D341Med (cell line): ENCODE data around the gene ATG7.
"Not testable (repeated sequence)": the region's sequence is repeated elsewhere in the genome, so short reads cannot be mapped to it uniquely, and the experiment has no call there.

Source experiments
- DNase-seq: peaks from one replicate; pipeline ENCODE4 v3.0.0; 2012; ENCODE audit warnings: low spot score

Gene ATG7

GRCh38 chr3:11509173-11510000 is 237.2 kb downstream of the ATG7 start:
- DNase-seq = peak; percentile 65

GRCh38 chr3:11510001-11510340 is 237.8 kb downstream of the ATG7 start:
- peak; percentile 26 for DNase-seq

- no peak for DNase-seq
Observed at GRCh38 chr3:11510356-11510755, 238.2 kb downstream of the ATG7 start.

GRCh38 chr3:11511606-11512005 is 239.4 kb downstream of the ATG7 start:
- DNase-seq = not testable (repeated sequence)

- DNase-seq = not testable (repeated sequence)
Observed at GRCh38 chr3:11513125-11513816, 241.1 kb downstream of the ATG7 start.

- DNase-seq = no peak
Observed at GRCh38 chr3:11513817-11514135, 241.6 kb downstream of the ATG7 start.

- no peak for DNase-seq
Observed at GRCh38 chr3:11514191-11514821, 242.1 kb downstream of the ATG7 start.

GRCh38 chr3:11517601-11518000 is 245.4 kb downstream of the ATG7 start:
- no peak for DNase-seq

- DNase-seq = peak; percentile 18
Observed at GRCh38 chr3:11521167-11521566, 249.0 kb downstream of the ATG7 start.

- DNase-seq = no peak
Observed at GRCh38 chr3:11522398-11522715, 250.2 kb downstream of the ATG7 start.

GRCh38 chr3:11522953-11523571 is 250.9 kb downstream of the ATG7 start:
- no peak for DNase-seq

- DNase-seq = no peak
Observed at GRCh38 chr3:11523572-11524101, 251.4 kb downstream of the ATG7 start.

- DNase-seq = not testable (repeated sequence)
Observed at GRCh38 chr3:11526121-11526520, 253.9 kb downstream of the ATG7 start.

GRCh38 chr3:11529281-11529680 is 257.1 kb downstream of the ATG7 start:
- no peak for DNase-seq

GRCh38 chr3:11530153-11530721 is 258.0 kb downstream of the ATG7 start:
- DNase-seq = no peak

- DNase-seq = no peak
Observed at GRCh38 chr3:11532931-11533391, 260.8 kb downstream of the ATG7 start.

- DNase-seq = no peak
Observed at GRCh38 chr3:11534011-11534792, 262.0 kb downstream of the ATG7 start.

GRCh38 chr3:11534793-11535101 is 262.6 kb downstream of the ATG7 start:
- DNase-seq = no peak

- DNase-seq = no peak
Observed at GRCh38 chr3:11535243-11535960, 263.2 kb downstream of the ATG7 start.

- DNase-seq = no peak
Observed at GRCh38 chr3:11536132-11536935, 264.1 kb downstream of the ATG7 start.
